Mucosa of descending colon (tissue), 3 donors: ENCODE data around the gene TRPM7. TPM values are rescaled to one million over a fixed set of nuclear protein-coding genes. Genes with fewer than 3 reads are reported as not detected.

ENCODE experiments used
- ATAC-seq: fragments of 200-7000 bp; cut with Tn5 transposase; one replicate; pipeline ENCODE4 v1.9.1; 2020; ENCODE audit warnings: mild to moderate bottlenecking, moderate library complexity
- DNase-seq, 3 donors: peaks; one replicate each; pipeline ENCODE4 v3.0.0-alpha.2; 2020
- H3K36me3 ChIP-seq: fragments of 200-600 bp; one replicate; pipeline ENCODE4 v1.8.0; 2021; ENCODE audit warnings: low read depth, mild to moderate bottlenecking
- H3K4me1 ChIP-seq: fragments of 200-600 bp; one replicate; pipeline ENCODE4 v1.8.0; 2021; ENCODE audit warnings: low read depth, mild to moderate bottlenecking
- H3K4me3 ChIP-seq: fragments of 200-600 bp; one replicate; pipeline ENCODE4 v1.8.0; 2021; ENCODE audit warnings: mild to moderate bottlenecking
- H3K9me3 ChIP-seq: fragments of 200-600 bp; one replicate; pipeline ENCODE4 v1.8.0; 2021; ENCODE audit warnings: mild to moderate bottlenecking
- intact Hi-C, 2 donors: fragments of 100-400 bp; cut with DNase I in 1 of 2; cut with micrococcal nuclease in 1 of 2; formaldehyde crosslinking; loops; one replicate each; pipeline versions ENCODE4 v1.11.0 to v1.11.1; 2022; cut with DNase I, micrococcal nuclease
- total RNA-seq, 3 donors: library from RNA; stranded (reverse); fragmentation: NEBNext Ultra II Directional in 2 of 3; extraction: Animal tissue kit (Norgen Biotek cat#: 25700) in 2 of 3; gene quantifications; one replicate each; pipeline versions ENCODE4 v1.2.1 to v1.2.4, GENCODE V29; 2021 to 2023
- TF ChIP-seq, protein P1 (sequence below): fragments of 200-600 bp; IDR thresholded peaks from one replicate; pipeline ENCODE4 v1.8.0; 2022; ENCODE audit warnings: antibody characterized with exemption, mild to moderate bottlenecking
- donor health status: DM: no; HTN: no; CAD: no; lungs with moderate emphysema.
- donor health status: DM: no; HTN: no; CAD: no.
- donor health status: DM: no; HTN: yes; CAD: no.

The TRPM7 gene
- total RNA-seq, 3 donors from 2014 or later: 34.7 to 39.7 (median 38.8) TPM

DNA sequence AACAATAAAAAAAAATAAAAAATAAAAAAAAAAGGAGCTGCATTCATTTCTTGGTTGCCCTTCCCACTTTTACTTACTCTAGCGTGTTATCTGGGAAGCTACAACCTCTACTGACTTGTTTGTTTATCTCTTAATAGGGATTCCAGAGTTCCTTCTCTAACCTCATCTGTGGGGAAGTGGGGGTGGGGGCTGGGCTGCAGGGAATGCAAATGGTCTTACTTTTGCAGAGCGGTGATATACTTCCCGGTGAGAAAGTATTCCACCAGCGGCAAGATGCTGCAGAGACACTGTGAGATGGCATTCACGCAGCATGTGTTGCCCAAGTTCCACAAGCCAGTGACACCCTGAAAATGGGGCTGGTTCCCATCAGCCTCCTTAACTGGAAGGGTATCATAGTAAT is 142.2 kb downstream of the TRPM7 start:
- intact Hi-C loops: no loop called here
- H3K9me3 ChIP-seq: no peaks in the 10 kb centered on the region
- no peak overlapping the region for H3K4me3 ChIP-seq
- ATAC-seq: no peak
- DNase-seq: no peak
- no peaks in the 10 kb centered on the region for H3K36me3 ChIP-seq
- TF ChIP-seq, protein P1, sequence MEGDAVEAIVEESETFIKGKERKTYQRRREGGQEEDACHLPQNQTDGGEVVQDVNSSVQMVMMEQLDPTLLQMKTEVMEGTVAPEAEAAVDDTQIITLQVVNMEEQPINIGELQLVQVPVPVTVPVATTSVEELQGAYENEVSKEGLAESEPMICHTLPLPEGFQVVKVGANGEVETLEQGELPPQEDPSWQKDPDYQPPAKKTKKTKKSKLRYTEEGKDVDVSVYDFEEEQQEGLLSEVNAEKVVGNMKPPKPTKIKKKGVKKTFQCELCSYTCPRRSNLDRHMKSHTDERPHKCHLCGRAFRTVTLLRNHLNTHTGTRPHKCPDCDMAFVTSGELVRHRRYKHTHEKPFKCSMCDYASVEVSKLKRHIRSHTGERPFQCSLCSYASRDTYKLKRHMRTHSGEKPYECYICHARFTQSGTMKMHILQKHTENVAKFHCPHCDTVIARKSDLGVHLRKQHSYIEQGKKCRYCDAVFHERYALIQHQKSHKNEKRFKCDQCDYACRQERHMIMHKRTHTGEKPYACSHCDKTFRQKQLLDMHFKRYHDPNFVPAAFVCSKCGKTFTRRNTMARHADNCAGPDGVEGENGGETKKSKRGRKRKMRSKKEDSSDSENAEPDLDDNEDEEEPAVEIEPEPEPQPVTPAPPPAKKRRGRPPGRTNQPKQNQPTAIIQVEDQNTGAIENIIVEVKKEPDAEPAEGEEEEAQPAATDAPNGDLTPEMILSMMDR: no peak
- no peaks in the 10 kb centered on the region for H3K4me1 ChIP-seq

DNA sequence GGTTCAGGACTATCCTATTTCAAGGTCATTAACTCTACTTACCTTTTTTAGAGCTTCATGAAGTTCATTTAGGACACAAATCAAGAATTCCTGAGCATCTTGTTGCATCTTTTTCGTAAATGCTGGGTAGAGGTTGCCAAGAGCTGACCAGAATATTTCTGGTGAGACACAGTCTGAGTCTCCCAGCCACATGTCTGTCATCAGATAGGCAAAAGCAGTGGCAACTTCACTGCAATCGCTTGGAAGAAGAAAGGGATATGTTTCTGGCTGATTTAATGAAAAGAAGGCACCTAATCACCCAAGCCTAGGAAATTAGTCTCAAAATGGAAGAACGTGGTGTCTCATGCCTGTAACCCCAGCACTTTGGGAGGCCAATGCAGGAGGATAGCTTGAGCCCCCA is 143.0 kb downstream of the TRPM7 start:
- intact Hi-C loops: no loop called here
- no peak for DNase-seq
- no peak for ATAC-seq
- Histone ChIP-seq H3K36me3 (no peaks in the 10 kb centered on the region), H3K4me3 (no peak overlapping the region), H3K4me1 (no peaks in the 10 kb centered on the region), H3K9me3 (no peaks in the 10 kb centered on the region)
- TF ChIP-seq, protein P1: no peak

DNA sequence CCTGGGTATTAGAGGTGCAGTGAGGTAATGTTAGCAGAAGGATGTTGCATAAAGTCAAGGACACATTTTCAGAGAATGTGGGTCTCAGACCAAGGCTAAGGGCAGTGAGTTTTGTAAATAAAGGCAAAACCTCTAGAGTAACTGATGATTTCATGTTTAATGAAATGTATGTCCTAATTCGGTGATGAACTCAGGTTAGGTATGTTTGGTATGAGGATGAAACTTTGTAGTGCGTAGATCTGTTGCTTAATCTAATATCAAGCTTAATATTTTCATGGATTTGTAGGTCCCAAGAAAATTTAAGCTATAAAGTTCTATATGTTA is 143.7 kb downstream of the TRPM7 start:
- TF ChIP-seq, protein P1: no peak
- no peaks in the 10 kb centered on the region for H3K4me1 ChIP-seq
- H3K9me3 ChIP-seq: no peaks in the 10 kb centered on the region
- ATAC-seq (no peak), DNase-seq (no peak)
- intact Hi-C loops: no loop called here
- H3K4me3 ChIP-seq: no peak overlapping the region
- H3K36me3 ChIP-seq: no peaks in the 10 kb centered on the region

DNA sequence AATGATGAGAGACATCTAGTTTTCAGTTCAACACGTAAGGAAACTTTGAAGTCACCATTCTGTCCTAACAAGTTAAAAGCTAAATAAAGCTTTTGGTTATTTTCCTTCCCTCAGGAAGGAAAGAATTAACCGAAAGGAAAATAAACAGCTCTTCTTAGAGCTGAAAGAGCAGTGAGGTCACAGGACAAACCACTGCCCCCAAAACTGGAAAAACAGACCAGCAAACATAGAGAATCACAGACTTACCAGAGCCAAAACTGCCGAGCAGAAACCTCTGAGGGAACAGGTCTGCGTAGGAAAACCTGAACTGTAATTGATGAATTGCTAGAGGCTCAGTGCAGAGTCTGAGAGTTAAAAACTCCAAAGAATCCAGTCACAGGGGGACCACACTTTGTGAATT is 154.8 kb downstream of the TRPM7 start:
- Histone ChIP-seq H3K9me3 (no peaks in the 10 kb centered on the region), H3K4me3 (no peak overlapping the region), H3K36me3 (no peaks in the 10 kb centered on the region), H3K4me1 (no peaks in the 10 kb centered on the region)
- ATAC-seq (no peak), DNase-seq (no peak)
- TF ChIP-seq, protein P1: no peak
- intact Hi-C loops: no loop called here

DNA sequence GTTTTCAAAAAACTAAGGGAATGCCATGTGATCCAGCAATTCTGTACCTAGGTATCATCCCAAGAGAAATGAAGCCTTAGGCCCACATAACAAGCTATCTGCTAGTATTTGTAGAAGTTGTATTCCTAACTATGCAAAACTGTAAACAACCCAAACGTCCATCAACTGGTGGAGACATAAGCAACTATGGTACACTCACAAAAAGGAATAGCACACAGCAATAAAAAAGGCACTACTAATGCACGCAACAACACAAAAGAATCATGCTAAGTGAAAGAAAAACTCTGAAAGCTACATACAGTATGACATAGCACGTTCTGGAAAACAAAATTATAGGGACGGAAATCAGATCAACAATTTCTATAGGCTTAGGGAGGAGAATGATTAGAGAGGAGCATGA is 155.4 kb downstream of the TRPM7 start:
- ATAC-seq: no peak
- no peak for DNase-seq
- H3K4me1 ChIP-seq: no peaks in the 10 kb centered on the region
- no peaks in the 10 kb centered on the region for H3K9me3 ChIP-seq
- H3K36me3 ChIP-seq: no peaks in the 10 kb centered on the region
- intact Hi-C loops: no loop called here
- TF ChIP-seq, protein P1: no peak
- H3K4me3 ChIP-seq: no peak overlapping the region

DNA sequence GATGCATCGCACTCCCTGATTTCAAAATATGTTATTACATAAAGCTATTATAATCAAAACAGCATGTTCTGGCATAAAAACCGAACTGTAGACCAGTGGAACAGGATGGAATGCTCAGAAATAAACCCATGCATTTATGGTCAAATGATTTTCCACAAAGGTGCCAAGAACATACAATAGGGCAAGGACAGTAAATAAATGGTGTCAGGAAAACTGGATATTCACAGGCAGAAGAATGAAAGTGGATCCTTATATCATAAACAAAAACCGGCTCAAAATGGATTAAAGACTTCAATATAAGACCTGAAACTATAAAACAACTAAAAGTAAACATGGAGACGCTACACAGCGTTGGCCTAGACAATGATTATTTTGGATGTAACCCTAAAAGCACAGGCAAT is 162.7 kb downstream of the TRPM7 start:
- TF ChIP-seq, protein P1: no peak
- DNase-seq (no peak), ATAC-seq (no peak)
- Histone ChIP-seq H3K4me3 (no peak overlapping the region), H3K9me3 (no peaks in the 10 kb centered on the region), H3K36me3 (no peaks in the 10 kb centered on the region), H3K4me1 (no peaks in the 10 kb centered on the region)
- intact Hi-C loops: no loop called here
